ENCODE results near the gene ATP13A4.

The ATP13A4 gene

GRCh38 chr3:193489949-193490348 is 64.7 kb downstream of the ATP13A4 start:
- DNase-seq: no peak

GRCh38 chr3:193488741-193489140 is 66.0 kb downstream of the ATP13A4 start:
- DNase-seq: no peak

GRCh38 chr3:193483988-193484539 is 70.6 kb downstream of the ATP13A4 start:
- no peak for DNase-seq

GRCh38 chr3:193481436-193481835 is 73.3 kb downstream of the ATP13A4 start:
- no peak for DNase-seq

GRCh38 chr3:193474446-193474845 is 80.2 kb downstream of the ATP13A4 start:
- DNase-seq: no peak

GRCh38 chr3:193470710-193471109 is 84.0 kb downstream of the ATP13A4 start:
- DNase-seq: no peak

GRCh38 chr3:193465992-193466608 is 88.6 kb downstream of the ATP13A4 start:
- no peak for DNase-seq

- DNase-seq: no peak
Observed at GRCh38 chr3:193464889-193465288, 89.8 kb downstream of the ATP13A4 start.

GRCh38 chr3:193457526-193457925 is 97.2 kb downstream of the ATP13A4 start:
- DNase-seq: no peak

- no peak for DNase-seq
Observed at GRCh38 chr3:193452338-193452737, 102.4 kb downstream of the ATP13A4 start.

GRCh38 chr3:193451902-193452301 is 102.8 kb downstream of the ATP13A4 start:
- no peak for DNase-seq

GRCh38 chr3:193446965-193447602 is 107.6 kb downstream of the ATP13A4 start:
- DNase-seq: no peak

- DNase-seq: no peak
Observed at GRCh38 chr3:193439423-193439822, 115.3 kb downstream of the ATP13A4 start.

- no peak for DNase-seq
Observed at GRCh38 chr3:193418576-193419373, 135.9 kb downstream of the ATP13A4 start.

GRCh38 chr3:193416629-193417028 is 138.1 kb downstream of the ATP13A4 start:
- DNase-seq: no peak

- DNase-seq: no peak
Observed at GRCh38 chr3:193407688-193408087, 147.0 kb downstream of the ATP13A4 start.

GRCh38 chr3:193407112-193407511 is 147.6 kb downstream of the ATP13A4 start:
- no peak for DNase-seq

GRCh38 chr3:193403307-193403706 is 151.4 kb downstream of the ATP13A4 start:
- no peak for DNase-seq

- no peak for DNase-seq
Observed at GRCh38 chr3:193400304-193400703, 154.4 kb downstream of the ATP13A4 start.

GRCh38 chr3:193396451-193397244 is 158.0 kb downstream of the ATP13A4 start:
- no peak for DNase-seq

- no peak for DNase-seq
Observed at GRCh38 chr3:193391902-193392301, 162.8 kb downstream of the ATP13A4 start.

- DNase-seq: no peak
Observed at GRCh38 chr3:193389335-193389734, 165.4 kb downstream of the ATP13A4 start.

GRCh38 chr3:193388361-193388760 is 166.3 kb downstream of the ATP13A4 start:
- no peak for DNase-seq
